GM18507 (cell line): ENCODE results near the gene UBL4B.
"Not testable (repeated sequence)": the region's sequence is repeated elsewhere in the genome, so short reads cannot be mapped to it uniquely, and the experiment has no call there.

ENCODE experiments used
- DNase-seq: peaks from one replicate; pipeline ENCODE4 v3.0.0; 2011; ENCODE audit warnings: low read depth; ENCODE audit not compliant: insufficient read length; ENCODE audit errors: extremely low spot score
- FAIRE-seq: peaks from 2 replicates; lab custom pipeline; 2011; peaks lifted over from hg19 to GRCh38; lab: Jason Lieb, UNC

Gene UBL4B

GRCh38 chr1:110112143-110112542, at the start of gene UBL4B:
Gene UBL4B, plus strand, starts transcription at chr1:110112443. Its CDS starts 92 bp downstream, at chr1:110112535.
- FAIRE-seq (no peak), DNase-seq (no peak)

DNA sequence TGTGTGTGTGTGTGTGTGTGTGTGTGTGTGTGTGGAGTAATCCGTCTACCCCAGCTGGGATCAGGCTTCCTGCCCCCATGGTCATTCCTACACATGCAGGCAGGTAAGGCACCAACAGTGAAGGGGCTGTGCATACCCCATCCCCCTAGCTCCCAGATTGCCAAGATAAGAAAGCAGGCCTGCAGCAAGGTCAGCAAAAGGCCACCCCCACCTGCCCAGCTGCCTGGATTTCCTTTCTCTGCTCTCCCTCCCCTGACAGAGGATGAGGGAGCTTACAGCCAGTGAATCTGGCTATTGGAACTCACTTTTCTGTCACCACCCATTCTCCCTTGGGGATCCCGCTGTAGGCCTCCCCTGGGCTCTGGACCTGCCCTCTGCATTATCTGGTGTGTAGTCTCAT, 49.6 kb upstream of the UBL4B start:
- DNase-seq (no peak), FAIRE-seq (no peak)

GRCh38 chr1:110063781-110064180, 48.5 kb upstream of the UBL4B start:
- DNase-seq = no peak

GRCh38 chr1:110064576-110065337, 47.5 kb upstream of the UBL4B start:
- no peak for FAIRE-seq
- DNase-seq = no peak

More at GRCh38 chr1:110063781-110064180, 48.5 kb upstream of the UBL4B start:
- no peak for FAIRE-seq

DNA sequence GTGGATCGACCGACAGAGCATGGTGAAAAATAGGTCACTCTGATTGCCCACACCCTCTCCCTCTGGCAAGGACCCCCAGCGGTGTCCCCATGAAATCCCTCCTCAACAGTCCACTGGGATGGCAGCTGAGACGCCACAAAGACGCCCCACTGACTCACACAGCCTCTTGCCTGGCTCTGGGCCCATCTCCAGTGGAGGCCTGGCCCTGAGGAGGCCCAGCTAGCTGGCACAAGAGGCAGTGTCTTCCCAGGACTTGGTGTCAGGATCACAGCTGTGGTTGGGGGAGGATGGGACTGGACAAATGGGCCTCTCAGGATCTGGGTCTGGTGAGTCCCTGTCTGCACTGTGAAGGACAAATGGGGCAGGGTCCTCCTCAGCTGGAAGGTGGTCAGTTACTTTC, 46.4 kb upstream of the UBL4B start:
- DNase-seq (no peak), FAIRE-seq (no peak)

DNA sequence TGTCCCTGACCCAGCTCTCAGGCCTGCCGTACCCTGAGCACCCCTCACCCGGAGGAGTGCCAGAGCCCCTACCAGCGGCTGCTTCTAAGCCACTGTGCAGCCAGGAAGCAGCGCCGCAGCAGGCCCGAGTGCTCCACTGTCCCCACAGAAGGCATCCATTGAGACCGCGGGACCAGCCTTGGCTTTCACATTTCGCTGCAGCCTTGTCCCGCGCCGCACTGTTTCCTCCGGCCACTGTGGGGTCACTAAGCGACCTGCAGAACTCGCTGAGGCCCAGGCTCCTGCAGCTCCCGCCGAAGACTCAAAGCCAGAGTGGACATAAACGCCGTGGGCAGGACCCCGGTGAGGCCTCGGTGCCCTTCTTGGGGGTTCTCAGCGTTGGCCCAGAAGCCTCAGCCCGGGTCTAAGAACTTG, 44.8 kb upstream of the UBL4B start:
- FAIRE-seq = no peak
- DNase-seq = no peak

- DNase-seq (no peak), FAIRE-seq (no peak)
These were observed 44.2 kb upstream of the UBL4B start for GRCh38 chr1:110067893-110068645.

DNA sequence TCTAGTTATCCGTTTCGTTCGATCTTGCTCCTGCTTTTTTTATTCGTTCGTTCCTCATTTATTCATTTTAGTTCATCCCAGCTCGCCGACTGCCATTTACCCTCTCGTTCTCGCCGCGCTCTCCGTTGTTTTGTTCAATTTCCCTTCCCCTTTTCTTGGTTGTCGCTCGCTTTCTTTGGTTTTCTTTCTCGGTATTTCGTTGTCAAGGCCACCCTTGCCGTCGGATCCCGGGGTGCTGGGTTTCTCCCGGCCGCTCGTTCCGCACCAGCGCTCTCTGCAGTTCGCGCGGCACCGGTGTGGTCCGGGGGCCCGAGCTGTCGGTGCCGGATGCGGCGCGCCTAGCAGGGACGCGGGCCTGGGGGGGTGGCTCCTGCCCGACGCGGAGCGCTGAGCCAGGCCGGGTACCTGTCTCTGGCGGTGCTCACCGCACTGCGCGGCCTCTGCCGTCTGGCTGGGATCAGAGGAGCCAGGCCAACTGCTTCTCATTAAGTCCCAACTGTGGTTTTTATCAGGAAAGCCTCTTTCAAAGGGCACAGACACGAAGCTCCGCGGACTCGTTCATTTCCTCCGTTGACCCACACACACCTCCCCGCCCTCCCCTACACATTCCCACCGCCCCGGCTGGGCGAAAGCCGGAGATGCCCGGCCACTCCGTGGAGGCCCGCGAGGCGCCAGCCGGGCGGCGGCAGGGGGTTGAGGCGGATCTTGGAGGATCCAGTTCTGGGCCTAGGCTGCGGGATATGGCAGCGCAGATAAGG, 43.4 kb upstream of the UBL4B start:
- FAIRE-seq = peak; percentile 38
- no peak for DNase-seq

DNA sequence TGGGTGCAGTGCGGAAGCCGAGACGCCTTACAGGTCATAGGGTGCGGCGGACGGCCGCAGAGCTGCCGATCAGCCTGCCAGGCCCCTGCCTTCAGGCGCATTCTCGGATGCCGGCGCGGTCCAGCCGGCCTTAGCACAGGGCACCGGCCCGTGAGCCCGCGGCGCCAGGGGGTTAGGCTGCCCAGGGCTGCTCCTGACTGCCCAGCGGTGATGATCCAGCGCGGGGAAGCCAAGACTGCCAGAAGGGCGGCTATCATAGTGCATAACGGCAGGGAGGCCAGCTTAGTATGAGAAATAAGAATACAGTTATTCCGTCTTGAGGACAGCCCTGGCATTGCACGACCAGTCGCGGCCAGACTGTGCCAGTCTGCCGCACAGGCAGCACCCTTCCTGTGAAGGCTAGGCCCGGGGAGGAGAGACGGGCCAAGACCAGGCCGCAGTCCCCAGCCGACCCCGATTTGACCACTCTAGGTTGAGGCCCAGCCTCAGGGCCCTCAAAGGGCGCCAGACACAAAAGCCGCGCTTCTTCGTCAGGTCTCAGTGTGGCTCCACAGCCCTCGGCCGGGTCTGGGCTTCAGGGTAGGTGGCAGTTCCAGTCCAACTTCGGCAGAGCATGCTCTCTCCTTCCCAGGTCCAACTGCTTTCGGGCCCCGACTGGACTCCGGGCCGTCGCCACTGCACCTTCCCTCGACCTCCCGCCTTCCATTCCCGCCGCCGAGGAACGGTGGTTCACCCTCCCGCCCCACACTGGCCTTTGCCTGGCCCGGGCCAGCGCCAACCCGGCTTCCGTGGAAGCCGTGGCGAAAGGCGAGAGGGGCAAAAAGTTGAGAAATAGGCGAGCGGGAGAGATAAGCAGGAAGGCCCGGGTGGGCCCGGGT, 42.6 kb upstream of the UBL4B start:
- no peak for DNase-seq
- FAIRE-seq = no peak

GRCh38 chr1:110070282-110070669, 42.0 kb upstream of the UBL4B start:
- DNase-seq (no peak), FAIRE-seq (no peak)

DNA sequence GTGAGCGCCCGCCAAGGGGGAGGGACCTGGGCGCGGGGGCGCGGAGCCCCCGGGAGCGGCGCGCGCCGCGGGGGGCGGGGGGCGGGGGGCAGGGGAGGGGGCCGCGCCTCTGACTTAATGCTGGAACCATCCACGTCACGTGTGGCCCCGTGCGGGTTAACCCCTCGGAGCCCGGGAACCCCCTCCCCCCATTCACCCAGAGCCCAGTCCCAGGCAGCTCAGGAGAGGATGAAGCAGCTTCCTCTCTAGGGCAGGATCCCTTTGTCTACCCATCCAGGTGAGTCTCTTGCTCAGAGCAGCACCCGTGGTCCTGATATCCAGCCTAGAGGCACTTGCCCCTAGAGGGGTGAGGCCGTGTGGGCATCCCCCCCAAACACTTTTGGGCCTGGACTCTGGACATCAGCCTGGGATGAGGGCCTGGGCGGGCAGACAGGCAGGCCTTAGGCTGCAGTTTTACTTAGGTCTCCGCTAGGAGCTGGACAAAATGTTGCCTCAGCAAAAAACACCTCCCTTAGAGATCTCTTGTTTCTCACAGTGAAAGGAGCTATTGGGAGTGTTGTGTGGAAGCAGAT, 41.5 kb upstream of the UBL4B start, which contains the start of gene ALX3:
ALX3 (minus strand) TSS at position 2 of the 572 bp plus-strand sequence. CDS start 60 bp downstream, outside the sequence.
- FAIRE-seq (no peak), DNase-seq (no peak)

DNA sequence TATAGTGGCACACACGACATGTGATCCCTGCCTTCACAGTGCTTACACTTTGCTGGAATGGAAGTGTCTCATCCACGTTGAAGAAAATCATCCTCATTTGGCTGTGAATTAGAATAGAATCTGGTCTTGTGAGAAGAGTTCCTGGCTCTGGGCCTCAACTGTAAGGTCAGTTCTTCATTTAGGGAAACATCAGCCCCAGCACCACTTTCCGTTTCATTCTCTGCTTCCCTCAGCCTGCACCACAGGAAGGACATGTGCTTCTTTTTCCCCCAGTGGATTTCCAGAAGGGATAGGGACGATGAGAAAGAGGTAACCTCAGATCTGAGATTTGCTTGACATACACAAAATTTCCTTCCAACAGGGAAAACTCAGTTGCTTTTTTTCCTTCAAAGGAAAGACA, 38.1 kb upstream of the UBL4B start:
- no peak for FAIRE-seq
- no peak for DNase-seq

- no peak for FAIRE-seq
- DNase-seq = no peak
These were observed 35.3 kb upstream of the UBL4B start for GRCh38 chr1:110076789-110077500.

GRCh38 chr1:110079995-110080394, 32.2 kb upstream of the UBL4B start:
- FAIRE-seq, DNase-seq: not testable (repeated sequence)

DNA sequence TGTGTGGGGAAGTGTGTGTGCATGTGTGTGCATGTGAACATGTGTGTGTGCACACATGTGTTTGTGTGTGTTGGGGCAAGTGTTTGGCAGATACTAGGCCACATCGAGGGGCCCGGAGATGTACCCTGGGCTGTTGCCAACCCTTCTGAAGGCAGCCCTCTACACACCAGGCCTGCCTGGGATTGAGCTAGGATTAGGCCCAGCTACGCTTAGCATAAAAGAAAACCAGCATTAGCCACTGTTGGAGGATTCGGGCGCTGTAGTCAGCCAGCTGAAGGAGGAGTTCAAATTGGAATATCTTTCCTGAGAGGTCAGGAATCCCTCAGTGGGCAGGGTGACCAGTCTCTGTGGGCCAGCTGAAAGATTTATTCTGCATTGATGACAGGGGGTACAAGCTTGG, 31.2 kb upstream of the UBL4B start:
- FAIRE-seq (no peak), DNase-seq (no peak)

GRCh38 chr1:110082477-110082876, 29.8 kb upstream of the UBL4B start:
- DNase-seq (no peak), FAIRE-seq (no peak)

GRCh38 chr1:110083061-110083865, 29.0 kb upstream of the UBL4B start:
- DNase-seq = no peak
- FAIRE-seq = no peak

GRCh38 chr1:110083866-110084226, 28.4 kb upstream of the UBL4B start:
- DNase-seq (no peak), FAIRE-seq (no peak)
